NCI-H2107 treated with DMSO at 0.1 percent for 48 hours (cell line): ENCODE data around the gene KLHDC1.
"Not testable (repeated sequence)": the region's sequence is repeated elsewhere in the genome, so short reads cannot be mapped to it uniquely, and the experiment has no call there.

ENCODE experiments used
- DNase-seq: peaks from one replicate; lab custom pipeline; 2025; ENCODE audit not compliant: unreplicated experiment; lab: John Stamatoyannopoulos, UW

KLHDC1 gene

GRCh38 chr14:49781040-49781439, 88.1 kb downstream of the KLHDC1 start:
- DNase-seq, result not testable (repeated sequence)

DNA sequence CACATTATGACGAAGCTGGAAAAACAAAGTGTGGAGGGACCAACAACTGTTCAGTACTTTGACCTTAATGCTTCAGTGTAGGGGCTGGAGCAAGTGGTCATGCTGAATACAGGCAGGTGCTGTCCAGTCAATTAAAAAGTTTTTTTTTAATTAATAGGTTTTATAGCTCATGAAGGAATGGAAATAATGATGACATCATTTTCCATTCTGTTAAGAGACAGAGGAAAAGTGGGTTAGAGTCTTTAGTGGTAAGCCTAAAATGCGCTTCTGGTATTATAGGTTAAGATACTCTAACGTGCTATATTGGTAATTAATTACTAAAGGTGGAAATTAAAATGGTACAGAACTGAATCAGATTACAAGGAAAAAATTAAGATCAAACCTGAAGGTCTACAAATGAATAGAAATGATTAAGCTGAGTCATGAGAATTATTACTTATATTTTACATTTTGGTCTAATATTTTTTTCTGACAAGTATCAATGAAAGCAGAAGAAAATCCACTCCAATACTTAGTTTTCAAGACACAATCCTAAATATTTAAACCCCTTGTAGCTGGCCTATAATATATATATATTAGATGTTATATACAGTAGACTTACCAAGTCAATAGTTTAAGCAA, 90.6 kb downstream of the KLHDC1 start:
- DNase-seq, result no peak

GRCh38 chr14:49786315-49786714, 93.4 kb downstream of the KLHDC1 start:
- no peak for DNase-seq

- DNase-seq, result no peak
These were observed 99.7 kb downstream of the KLHDC1 start for GRCh38 chr14:49792618-49793017.

DNA sequence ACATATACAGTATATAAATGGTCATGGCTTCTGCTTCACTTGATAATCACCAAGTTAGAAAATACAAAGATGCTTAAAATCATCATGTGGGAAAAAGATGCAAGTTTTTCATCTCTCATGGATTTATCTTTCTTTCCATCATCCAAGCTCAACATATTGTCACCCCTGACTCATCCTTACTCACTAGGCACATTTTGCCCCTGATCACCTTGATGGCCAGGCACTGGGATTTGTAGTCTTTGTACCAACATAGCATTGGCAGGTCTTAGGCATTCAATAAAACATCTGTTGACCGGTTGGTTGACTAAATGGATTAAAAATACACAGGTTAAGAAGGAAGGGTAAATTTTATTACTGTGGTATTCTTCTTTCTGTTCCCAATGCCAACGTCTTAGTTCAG, 103.1 kb downstream of the KLHDC1 start:
- DNase-seq, result no peak
